ENCODE data around the gene DCLK3. TPM values are rescaled to one million over a fixed set of nuclear protein-coding genes. Genes with fewer than 3 reads are reported as not detected.

DCLK3 gene
- total and polyA plus RNA-seq, 2 of the 4 experiments (the other 2 are of a cell fraction), result not detected

DNA sequence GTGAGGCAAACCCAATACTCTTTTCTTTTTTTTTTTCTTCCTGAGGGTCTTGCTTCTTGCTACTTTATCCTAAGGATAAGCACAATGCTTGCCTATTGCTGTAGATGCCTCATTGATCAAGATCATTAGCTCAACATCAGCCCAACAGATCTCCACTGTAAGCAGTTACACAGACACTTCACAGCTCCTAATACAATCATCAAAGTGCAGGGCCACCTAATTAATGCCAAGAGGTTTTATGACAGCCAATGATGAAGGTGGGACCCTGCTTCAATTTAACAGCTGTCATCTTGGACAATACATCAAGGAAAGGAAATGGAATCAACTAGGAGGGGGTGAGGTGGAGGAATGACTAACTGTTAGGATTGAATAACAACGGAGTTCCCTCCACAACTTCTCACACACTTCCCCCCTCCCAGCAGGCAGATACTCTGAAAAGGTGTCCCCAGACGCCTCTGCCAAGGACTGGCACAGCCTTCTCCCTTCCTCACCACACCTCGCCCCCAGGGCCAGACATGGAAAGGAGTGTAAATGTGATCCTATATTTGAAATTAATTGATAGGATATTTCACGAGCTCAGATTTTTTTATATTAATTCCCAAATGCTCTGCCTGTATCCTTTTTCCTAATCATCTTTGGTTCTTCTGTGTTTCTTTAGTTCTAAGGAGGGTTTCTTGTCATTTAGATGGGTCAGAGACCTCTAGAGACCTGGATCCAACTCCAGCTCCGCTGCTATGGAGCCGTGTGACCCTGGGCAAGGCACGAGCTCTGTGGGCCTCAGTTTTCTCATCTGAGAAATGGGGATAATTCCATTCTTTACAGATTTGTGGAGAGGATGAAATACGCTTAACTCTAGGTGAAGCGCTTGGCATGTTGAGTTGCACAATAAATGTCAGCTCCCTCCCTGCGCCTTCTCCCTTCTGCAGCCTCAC, 1.2 kb downstream of the DCLK3 start:
- no peak overlapping the region for H3K23ac ChIP-seq (ENCODE audit: low read depth, low read length)
- H3K4me1 ChIP-seq (ENCODE audit: control insufficient read depth, insufficient read depth, low read length), result no peaks in the 10 kb centered on the region
- H3K9me1 ChIP-seq (ENCODE audit: insufficient read depth, low read length), result no peaks in the 10 kb centered on the region
- intact Hi-C loops (cut with micrococcal nuclease) (no loop called here), in situ Hi-C loops (cut with MboI; ENCODE audit: low sequenced_read_pairs) (no loop called here), dilution Hi-C loops (cut with HindIII; ENCODE audit: low sequenced_read_pairs, unreplicated experiment) (no loop called here)
- ATAC-seq (ENCODE audit: low read depth) (no peak), DNase-seq (no peak)
- H2AK5ac ChIP-seq (ENCODE audit: low read depth, low read length), result no peak overlapping the region
- no peak overlapping the region for H2BK15ac ChIP-seq (ENCODE audit: low read depth, low read length)
- no peak overlapping the region for H4K8ac ChIP-seq (ENCODE audit: low read depth in 2 of 2, low read length in 2 of 2)
- no peaks in the 10 kb centered on the region for H4K20me1 ChIP-seq (ENCODE audit: insufficient read depth, low read length)
- H3K9ac ChIP-seq (ENCODE audit: low read depth, low read length), result no peak overlapping the region
- H2BK120ac ChIP-seq (ENCODE audit: low read depth, low read length), result no peak overlapping the region
- no peaks in the 10 kb centered on the region for H3K79me1 ChIP-seq (ENCODE audit: low read depth in 1 of 2, low read length in 2 of 2)
- no peak overlapping the region for H3K4me3 ChIP-seq (ENCODE audit: insufficient read depth, low read depth, low read length)
- no peak overlapping the region for H3K56ac ChIP-seq (ENCODE audit: extremely low read depth, insufficient read depth, low read length)
- POLR2A ChIA-PET (ENCODE audit: unreplicated experiment), result no interaction called here
- H3K9me3 ChIP-seq (ENCODE audit: control insufficient read depth, insufficient read depth, low read length), result peaks cover 5% of the 10 kb centered on the region; the same call in 1 of the 2 replicates
- no peak overlapping the region for H4K5ac ChIP-seq (ENCODE audit: low read depth, low read length)
- no peak overlapping the region for H3K14ac ChIP-seq (replicated peaks; ENCODE audit: low read depth, low read length)
- H2AK9ac ChIP-seq (replicated peaks; ENCODE audit: low read depth, low read length, poor library complexity), result peak overlapping the region; percentile 42
- no peak overlapping the region for H2BK5ac ChIP-seq (ENCODE audit: low read depth, low read length, poor library complexity, severe bottlenecking)
- CTCF ChIA-PET, result no interaction called here
- H3K18ac ChIP-seq (ENCODE audit: low read depth, low read length), result no peak overlapping the region
- H3K4ac ChIP-seq (ENCODE audit: low read depth, low read length), result no peak overlapping the region
- H2AFZ ChIP-seq (replicated peaks; ENCODE audit: low read length, poor library complexity), result no peak overlapping the region
- no peak overlapping the region; the same call in 1 of the 2 replicates for H3K4me2 ChIP-seq (ENCODE audit: low read depth, low read length)
- no TSS peak for BruUV-seq (replicated peaks)
- no peak overlapping the region for H4K91ac ChIP-seq (ENCODE audit: insufficient read depth, low read depth, low read length)
- no peaks in the 10 kb centered on the region for H3K36me3 ChIP-seq (ENCODE audit: control insufficient read depth, insufficient read depth, low read length)
- no peak overlapping the region for H3K27ac ChIP-seq (ENCODE audit: insufficient read depth, low read length)
- H3K27me3 ChIP-seq (ENCODE audit: control insufficient read depth, insufficient read depth, low read length), result peaks cover 40% of the 10 kb centered on the region
- no peak overlapping the region for H2BK20ac ChIP-seq (ENCODE audit: low read depth, low read length)
- no CpG with 5 or more reads among the region's 10 CpGs for WGBS, 2 experiments (ENCODE audit: extremely low coverage in 2 of 2, insufficient read length in 1 of 2)
- TF ChIP-seq RFX5 (IDR thresholded peaks at IDR 0.05; ENCODE audit: low read depth, low read length) (no peak), SMC3 (IDR thresholded peaks at IDR 0.05; ENCODE audit: low read depth, low read length) (no peak), RAD21 (IDR thresholded peaks at IDR 0.05; ENCODE audit: low read length) (no peak), MAFK (IDR thresholded peaks at IDR 0.05; ENCODE audit: low read depth, low read length) (no peak), CHD1 (IDR thresholded peaks at IDR 0.05; ENCODE audit: low read depth, low read length) (no peak), NFE2L2 (IDR thresholded peaks at IDR 0.05; ENCODE audit: low read depth, low read length) (no peak), POLR2A (IDR thresholded peaks at IDR 0.05; ENCODE audit: low read depth, low read length) (no peak), MXI1 (IDR thresholded peaks at IDR 0.05; ENCODE audit: borderline replicate concordance, low read depth, low read length) (no peak), FOS (IDR thresholded peaks at IDR 0.05; ENCODE audit: low read depth, low read length) (no peak), CEBPB (IDR thresholded peaks at IDR 0.05; ENCODE audit: low read depth, low read length) (no peak), MAZ (IDR thresholded peaks at IDR 0.05; ENCODE audit: borderline replicate concordance, low read depth, low read length) (no peak), RCOR1 (IDR thresholded peaks at IDR 0.05; ENCODE audit: insufficient replicate concordance, low read length) (no peak)
- TF ChIP-seq, protein P1, sequence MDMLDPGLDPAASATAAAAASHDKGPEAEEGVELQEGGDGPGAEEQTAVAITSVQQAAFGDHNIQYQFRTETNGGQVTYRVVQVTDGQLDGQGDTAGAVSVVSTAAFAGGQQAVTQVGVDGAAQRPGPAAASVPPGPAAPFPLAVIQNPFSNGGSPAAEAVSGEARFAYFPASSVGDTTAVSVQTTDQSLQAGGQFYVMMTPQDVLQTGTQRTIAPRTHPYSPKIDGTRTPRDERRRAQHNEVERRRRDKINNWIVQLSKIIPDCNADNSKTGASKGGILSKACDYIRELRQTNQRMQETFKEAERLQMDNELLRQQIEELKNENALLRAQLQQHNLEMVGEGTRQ (IDR thresholded peaks at IDR 0.05; ENCODE audit: low read depth, low read length), result no peak
- TF ChIP-seq, protein P2, sequence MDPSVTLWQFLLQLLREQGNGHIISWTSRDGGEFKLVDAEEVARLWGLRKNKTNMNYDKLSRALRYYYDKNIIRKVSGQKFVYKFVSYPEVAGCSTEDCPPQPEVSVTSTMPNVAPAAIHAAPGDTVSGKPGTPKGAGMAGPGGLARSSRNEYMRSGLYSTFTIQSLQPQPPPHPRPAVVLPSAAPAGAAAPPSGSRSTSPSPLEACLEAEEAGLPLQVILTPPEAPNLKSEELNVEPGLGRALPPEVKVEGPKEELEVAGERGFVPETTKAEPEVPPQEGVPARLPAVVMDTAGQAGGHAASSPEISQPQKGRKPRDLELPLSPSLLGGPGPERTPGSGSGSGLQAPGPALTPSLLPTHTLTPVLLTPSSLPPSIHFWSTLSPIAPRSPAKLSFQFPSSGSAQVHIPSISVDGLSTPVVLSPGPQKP (IDR thresholded peaks at IDR 0.05; ENCODE audit: borderline replicate concordance, low read depth, low read length), result no peak
- TF ChIP-seq, protein P3, sequence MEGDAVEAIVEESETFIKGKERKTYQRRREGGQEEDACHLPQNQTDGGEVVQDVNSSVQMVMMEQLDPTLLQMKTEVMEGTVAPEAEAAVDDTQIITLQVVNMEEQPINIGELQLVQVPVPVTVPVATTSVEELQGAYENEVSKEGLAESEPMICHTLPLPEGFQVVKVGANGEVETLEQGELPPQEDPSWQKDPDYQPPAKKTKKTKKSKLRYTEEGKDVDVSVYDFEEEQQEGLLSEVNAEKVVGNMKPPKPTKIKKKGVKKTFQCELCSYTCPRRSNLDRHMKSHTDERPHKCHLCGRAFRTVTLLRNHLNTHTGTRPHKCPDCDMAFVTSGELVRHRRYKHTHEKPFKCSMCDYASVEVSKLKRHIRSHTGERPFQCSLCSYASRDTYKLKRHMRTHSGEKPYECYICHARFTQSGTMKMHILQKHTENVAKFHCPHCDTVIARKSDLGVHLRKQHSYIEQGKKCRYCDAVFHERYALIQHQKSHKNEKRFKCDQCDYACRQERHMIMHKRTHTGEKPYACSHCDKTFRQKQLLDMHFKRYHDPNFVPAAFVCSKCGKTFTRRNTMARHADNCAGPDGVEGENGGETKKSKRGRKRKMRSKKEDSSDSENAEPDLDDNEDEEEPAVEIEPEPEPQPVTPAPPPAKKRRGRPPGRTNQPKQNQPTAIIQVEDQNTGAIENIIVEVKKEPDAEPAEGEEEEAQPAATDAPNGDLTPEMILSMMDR (conservative IDR thresholded peaks at IDR 0.05; ENCODE audit: low read depth, low read length), result no peak
